GM12864 (cell line): Measurements from ENCODE around the gene DUSP8.

Experiments
- DNase-seq: peaks from one replicate; pipeline ENCODE4 v3.0.0-alpha.2; 2011; ENCODE audit warnings: low read depth
- H3K4me3 ChIP-seq: 2 replicates; pipeline ENCODE4 v1.5.1; 2011; ENCODE audit warnings: mild to moderate bottlenecking, low read depth, low read length, control low read depth
- CTCF ChIP-seq: IDR thresholded peaks from 2 replicates; pipeline ENCODE4 v1.5.1; 2011; ENCODE audit warnings: low read depth, mild to moderate bottlenecking, moderate library complexity, low read length, control low read depth, inconsistent platforms; ENCODE audit errors: missing control alignments

DUSP8 gene

GRCh38 chr11:1546077-1546535 is 26.0 kb downstream of the DUSP8 start:
- no peak for TF ChIP-seq CTCF
- H3K4me3 ChIP-seq = no peak overlapping the region
- DNase-seq = no peak

- no peak overlapping the region for H3K4me3 ChIP-seq
- no peak for DNase-seq
- TF ChIP-seq CTCF = no peak
These were observed 26.6 kb downstream of the DUSP8 start for GRCh38 chr11:1545432-1545831.

- no peak for TF ChIP-seq CTCF
- H3K4me3 ChIP-seq = no peak overlapping the region
- no peak for DNase-seq
These were observed 27.5 kb downstream of the DUSP8 start for GRCh38 chr11:1544536-1544935.

GRCh38 chr11:1543606-1544263 is 28.3 kb downstream of the DUSP8 start:
- DNase-seq = no peak
- no peak for TF ChIP-seq CTCF
- no peak overlapping the region for H3K4me3 ChIP-seq

GRCh38 chr11:1542267-1542666 is 29.8 kb downstream of the DUSP8 start:
- no peak for TF ChIP-seq CTCF
- no peak overlapping the region for H3K4me3 ChIP-seq
- DNase-seq = no peak

- DNase-seq = no peak
- no peak overlapping the region for H3K4me3 ChIP-seq
- TF ChIP-seq CTCF = no peak
These were observed 30.4 kb downstream of the DUSP8 start for GRCh38 chr11:1541474-1542204.
